AML-193 (cell line): Measurements from ENCODE around the gene KLHL30.

ENCODE experiments used
- DNase-seq, 2 experiments: peaks; one replicate each; lab custom pipeline; 2025; lab: John Stamatoyannopoulos, UW

Gene KLHL30

GRCh38 chr2:238138331-238139195 is at the start of gene KLHL30:
Gene KLHL30, plus strand, starts transcription at chr2:238138668. Its CDS starts 2,087 bp downstream, at chr2:238140755.
- DNase-seq: no peak

GRCh38 chr2:238090887-238091286 is 47.6 kb upstream of the KLHL30 start:
- no peak for DNase-seq

- DNase-seq: no peak
These were observed 46.9 kb upstream of the KLHL30 start for GRCh38 chr2:238091436-238092060.

- DNase-seq: no peak
These were observed 45.9 kb upstream of the KLHL30 start for GRCh38 chr2:238092486-238093035.

- DNase-seq: no peak
These were observed 45.0 kb upstream of the KLHL30 start for GRCh38 chr2:238093181-238094140.

GRCh38 chr2:238094438-238095022 is 43.9 kb upstream of the KLHL30 start:
- no peak for DNase-seq

- DNase-seq: no peak
These were observed 43.3 kb upstream of the KLHL30 start for GRCh38 chr2:238095143-238095542.

GRCh38 chr2:238096311-238097011 is 42.0 kb upstream of the KLHL30 start:
- DNase-seq: no peak

- no peak for DNase-seq
These were observed 41.1 kb upstream of the KLHL30 start for GRCh38 chr2:238097201-238097987.

- DNase-seq: no peak
These were observed 40.2 kb upstream of the KLHL30 start for GRCh38 chr2:238097988-238098871.

- DNase-seq: no peak
These were observed 39.4 kb upstream of the KLHL30 start for GRCh38 chr2:238098901-238099713.

GRCh38 chr2:238099714-238100048 is 38.8 kb upstream of the KLHL30 start:
- no peak for DNase-seq

- DNase-seq: no peak
These were observed 38.2 kb upstream of the KLHL30 start, which contains the start of gene ESPNL for GRCh38 chr2:238100049-238100820. Gene ESPNL, plus strand, starts transcription at chr2:238100340. Its CDS starts 80 bp downstream, at chr2:238100420.

- DNase-seq: no peak
These were observed 37.4 kb upstream of the KLHL30 start for GRCh38 chr2:238100821-238101771.

GRCh38 chr2:238101891-238102841 is 36.3 kb upstream of the KLHL30 start:
- no peak for DNase-seq
